Sigmoid colon (tissue), 3 donors: Measurements from ENCODE around the gene CLMN.

Source experiments
- CTCF ChIP-seq, 4 experiments: fragments of 450-650 bp in 3 of 4; fragments of 200-600 bp in 1 of 4; IDR thresholded peaks; one replicate each; pipeline ENCODE4 v1.5.1; 2016 to 2019; ENCODE audit warnings: antibody characterized with exemption in 4 of 4, mild to moderate bottlenecking in 3 of 4, moderate library complexity in 2 of 4
- POLR2A ChIP-seq, 2 donors: fragments of 450-650 bp; IDR thresholded peaks; one replicate each; pipeline ENCODE4 v1.6.1; 2016; ENCODE audit warnings: antibody characterized with exemption in 2 of 2, mild to moderate bottlenecking in 2 of 2, moderate library complexity in 2 of 2

GRCh38 chr14:95353007-95353406, 33.3 kb upstream of the CLMN start:
- no peak for TF ChIP-seq CTCF (IDR thresholded peaks at IDR 0.05)
- TF ChIP-seq POLR2A (IDR thresholded peaks at IDR 0.05) = no peak
